GM18519 (cell line): ENCODE results near the gene SERPINB2.

ENCODE experiments used
- ATAC-seq: cut with Tn5 transposase; IDR thresholded peaks from one replicate; pipeline ENCODE4 v1.9.1; 2021; ENCODE audit warnings: mild to moderate bottlenecking, moderate library complexity; ENCODE audit not compliant: unreplicated experiment, low FRiP score

Gene SERPINB2

GRCh38 chr18:63887424-63887823 is at the start of gene SERPINB2:
Gene SERPINB2 (plus strand): TSS chr18:63887705. CDS start chr18:63891445, 3,740 bp downstream.
- peak; percentile 40 for ATAC-seq

- no peak for ATAC-seq
These were observed 44.5 kb upstream of the SERPINB2 start for GRCh38 chr18:63843008-63843407.

GRCh38 chr18:63844254-63844653 is 43.3 kb upstream of the SERPINB2 start:
- ATAC-seq, result peak; percentile 65

- ATAC-seq, result peak; percentile 43
These were observed 39.3 kb upstream of the SERPINB2 start for GRCh38 chr18:63848159-63848558.

GRCh38 chr18:63850020-63850419 is 37.5 kb upstream of the SERPINB2 start:
- ATAC-seq, result peak; percentile 73

- no peak for ATAC-seq
These were observed 36.9 kb upstream of the SERPINB2 start for GRCh38 chr18:63850636-63851035.

- no peak for ATAC-seq
These were observed 29.0 kb upstream of the SERPINB2 start for GRCh38 chr18:63858456-63858855.

GRCh38 chr18:63859781-63860475 is 27.6 kb upstream of the SERPINB2 start:
- no peak for ATAC-seq

- ATAC-seq, result no peak
These were observed 27.0 kb upstream of the SERPINB2 start for GRCh38 chr18:63860531-63860930.

GRCh38 chr18:63867368-63868125 is 20.0 kb upstream of the SERPINB2 start:
- no peak for ATAC-seq

- ATAC-seq, result no peak
These were observed 19.0 kb upstream of the SERPINB2 start for GRCh38 chr18:63868546-63868945.

GRCh38 chr18:63869374-63869773 is 18.1 kb upstream of the SERPINB2 start:
- no peak for ATAC-seq

GRCh38 chr18:63869851-63870250 is 17.7 kb upstream of the SERPINB2 start:
- no peak for ATAC-seq

GRCh38 chr18:63871836-63872235 is 15.7 kb upstream of the SERPINB2 start:
- ATAC-seq, result no peak

GRCh38 chr18:63872586-63872985 is 14.9 kb upstream of the SERPINB2 start:
- ATAC-seq, result no peak

GRCh38 chr18:63878343-63878742 is 9.2 kb upstream of the SERPINB2 start:
- no peak for ATAC-seq

- ATAC-seq, result no peak
These were observed 8.6 kb upstream of the SERPINB2 start for GRCh38 chr18:63878925-63879324.

- ATAC-seq, result no peak
These were observed 7.8 kb upstream of the SERPINB2 start for GRCh38 chr18:63879709-63880108.

GRCh38 chr18:63881851-63882250 is 5.7 kb upstream of the SERPINB2 start:
- no peak for ATAC-seq

GRCh38 chr18:63882333-63883141 is 5.0 kb upstream of the SERPINB2 start:
- ATAC-seq, result no peak

GRCh38 chr18:63883617-63884016 is 3.9 kb upstream of the SERPINB2 start:
- no peak for ATAC-seq
